GM19328 (cell line): ENCODE measurements around the gene TWIST2.

Experiments used
- ATAC-seq: cut with Tn5 transposase; IDR thresholded peaks from one replicate; pipeline ENCODE4 v1.9.1; 2021; ENCODE audit warnings: mild to moderate bottlenecking, moderate library complexity; ENCODE audit not compliant: unreplicated experiment

The TWIST2 gene

DNA sequence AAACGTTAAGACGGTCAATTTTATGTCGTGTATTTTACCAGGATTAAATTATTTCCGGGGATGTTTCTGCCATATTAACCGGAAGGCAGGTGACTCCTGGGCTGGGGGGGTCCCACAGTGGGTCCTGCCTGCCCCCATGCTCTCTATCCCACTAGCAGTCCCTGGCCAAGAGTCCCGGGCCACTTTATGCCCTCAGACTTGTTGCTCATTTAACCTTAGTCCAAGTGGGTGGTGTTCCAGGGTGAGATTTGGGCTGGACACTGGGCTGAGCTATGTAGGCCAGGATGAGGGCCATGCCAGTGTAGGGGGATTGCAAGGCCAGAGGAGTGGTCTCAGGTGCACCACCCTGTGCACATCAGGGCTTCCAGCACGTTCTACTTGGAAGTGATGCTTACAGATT, 24.1 kb downstream of the TWIST2 start:
- ATAC-seq: no peak

DNA sequence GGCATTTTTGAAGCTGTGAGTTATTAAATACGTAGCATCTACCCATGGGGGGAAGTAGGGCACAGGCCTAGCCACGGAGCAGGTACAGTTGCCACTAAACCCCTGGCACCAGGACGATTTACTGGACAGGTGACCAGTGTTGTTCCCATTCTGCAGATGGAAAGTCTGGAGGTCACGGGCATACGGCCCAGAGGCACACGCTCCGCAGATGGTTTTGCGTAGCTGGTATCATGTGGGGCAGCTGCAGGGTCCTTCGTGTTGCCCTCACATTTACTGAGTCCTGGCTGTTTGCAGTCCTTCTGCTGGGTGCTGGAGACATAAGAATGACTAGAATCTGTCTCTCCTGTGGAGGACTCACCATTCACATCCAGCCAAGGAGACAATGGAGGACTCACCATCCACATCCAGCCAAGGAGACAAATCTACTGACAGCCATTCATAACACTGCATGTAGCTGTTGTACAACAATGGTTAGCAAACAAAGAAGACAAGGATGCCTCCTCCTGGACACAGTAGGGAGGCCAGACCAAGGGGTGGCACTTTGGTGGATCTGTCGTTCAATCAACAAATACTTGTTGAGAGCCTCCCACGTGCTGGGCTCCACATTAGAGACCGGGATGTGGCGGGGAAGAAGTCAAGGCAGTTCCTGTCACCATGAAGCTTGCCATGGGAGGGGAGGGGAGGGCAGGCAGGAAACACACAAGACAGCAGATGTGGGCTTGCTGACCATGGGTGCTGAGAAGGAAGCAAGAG, 24.9 kb downstream of the TWIST2 start:
- no peak for ATAC-seq

DNA sequence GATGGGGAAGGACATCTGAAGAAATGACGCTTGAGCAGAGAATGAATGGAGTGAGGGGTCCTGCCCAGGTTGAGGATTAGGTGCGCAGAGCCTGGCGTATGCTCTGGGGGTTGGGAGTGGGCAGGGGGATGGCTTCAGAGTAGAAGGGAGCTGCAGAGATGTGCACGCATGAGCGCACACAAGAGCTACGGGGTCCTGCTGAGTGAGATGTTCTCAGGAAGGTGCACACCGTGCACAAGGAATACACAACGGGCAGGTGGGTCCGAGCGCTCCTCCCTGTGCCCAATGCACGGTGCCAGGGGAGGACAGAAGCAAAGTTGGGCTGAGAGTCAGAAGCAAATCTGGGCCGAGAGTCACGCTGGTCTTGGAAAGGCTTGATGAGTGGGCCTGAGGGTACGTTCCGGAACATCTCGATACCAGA, 25.5 kb downstream of the TWIST2 start:
- no peak for ATAC-seq

DNA sequence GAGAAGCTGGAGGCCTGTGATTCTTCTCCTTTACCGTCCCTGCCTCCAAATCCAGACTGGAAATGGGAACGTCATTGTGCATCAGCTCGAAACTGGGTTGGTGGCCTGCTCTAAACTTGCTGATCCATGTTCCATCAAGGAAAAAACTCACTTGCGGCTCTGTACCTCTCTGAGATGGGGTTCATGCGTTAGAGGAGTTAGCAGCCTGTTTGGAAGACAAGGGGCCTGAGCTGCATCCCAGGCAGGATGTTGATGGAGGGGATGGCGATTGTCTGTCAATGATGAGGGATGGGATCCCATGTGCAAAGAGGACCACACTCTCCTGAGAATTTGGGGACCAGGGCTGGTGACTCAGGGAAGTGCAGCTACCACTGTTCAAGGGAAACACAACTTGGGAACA, 26.0 kb downstream of the TWIST2 start:
- no peak for ATAC-seq

DNA sequence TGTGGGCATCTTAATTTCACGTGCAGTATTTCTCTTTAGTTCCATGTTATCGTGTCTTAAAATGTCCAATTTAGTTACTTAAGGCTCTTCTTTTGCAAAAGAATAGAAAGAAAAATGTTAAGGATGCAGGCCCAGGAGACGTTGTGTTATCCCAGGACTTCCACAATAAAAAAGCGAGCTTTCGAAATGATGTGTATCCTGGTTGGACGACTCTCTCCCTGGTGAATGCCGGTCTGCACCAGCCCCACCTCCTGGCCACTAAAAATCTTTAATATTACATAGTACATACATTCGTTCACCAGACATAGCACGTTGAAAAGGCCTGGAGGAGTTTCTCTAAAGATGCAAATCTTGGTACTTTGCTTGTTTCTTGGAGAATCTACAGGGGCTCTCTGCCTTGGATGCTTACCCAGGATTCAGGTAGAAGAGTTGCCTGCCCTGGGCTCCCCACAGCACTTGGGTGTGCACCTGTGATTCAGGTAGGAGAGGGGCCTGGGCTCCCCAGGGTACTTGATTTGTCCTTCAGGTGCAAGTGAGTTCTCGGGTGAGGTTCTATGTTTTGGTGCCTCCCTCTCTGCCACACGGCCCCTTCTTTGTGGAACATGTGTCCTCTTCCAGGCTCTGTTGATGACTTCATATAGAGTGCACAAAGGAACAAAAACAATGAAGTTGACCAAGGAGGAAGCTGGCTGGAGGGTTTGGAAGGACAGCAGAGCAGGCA, 26.6 kb downstream of the TWIST2 start:
- no peak for ATAC-seq

DNA sequence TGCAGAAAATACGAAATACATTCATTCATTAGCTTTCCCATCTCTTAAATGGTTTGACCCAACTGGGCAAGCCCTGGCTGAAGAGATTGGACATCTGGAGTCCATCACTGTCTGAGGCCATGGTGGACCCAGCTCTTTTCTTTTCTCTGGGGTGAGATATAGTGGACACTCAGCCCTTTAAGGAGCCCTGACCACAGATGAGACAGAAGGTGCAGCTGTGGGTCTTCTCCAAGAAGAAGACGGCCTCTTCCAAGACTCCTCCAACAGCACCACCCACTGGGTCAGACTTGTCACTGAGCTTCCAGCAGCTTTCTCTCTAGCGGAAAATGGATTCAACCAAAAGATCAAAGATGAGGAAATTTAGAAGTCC, 27.2 kb downstream of the TWIST2 start:
- ATAC-seq: no peak

DNA sequence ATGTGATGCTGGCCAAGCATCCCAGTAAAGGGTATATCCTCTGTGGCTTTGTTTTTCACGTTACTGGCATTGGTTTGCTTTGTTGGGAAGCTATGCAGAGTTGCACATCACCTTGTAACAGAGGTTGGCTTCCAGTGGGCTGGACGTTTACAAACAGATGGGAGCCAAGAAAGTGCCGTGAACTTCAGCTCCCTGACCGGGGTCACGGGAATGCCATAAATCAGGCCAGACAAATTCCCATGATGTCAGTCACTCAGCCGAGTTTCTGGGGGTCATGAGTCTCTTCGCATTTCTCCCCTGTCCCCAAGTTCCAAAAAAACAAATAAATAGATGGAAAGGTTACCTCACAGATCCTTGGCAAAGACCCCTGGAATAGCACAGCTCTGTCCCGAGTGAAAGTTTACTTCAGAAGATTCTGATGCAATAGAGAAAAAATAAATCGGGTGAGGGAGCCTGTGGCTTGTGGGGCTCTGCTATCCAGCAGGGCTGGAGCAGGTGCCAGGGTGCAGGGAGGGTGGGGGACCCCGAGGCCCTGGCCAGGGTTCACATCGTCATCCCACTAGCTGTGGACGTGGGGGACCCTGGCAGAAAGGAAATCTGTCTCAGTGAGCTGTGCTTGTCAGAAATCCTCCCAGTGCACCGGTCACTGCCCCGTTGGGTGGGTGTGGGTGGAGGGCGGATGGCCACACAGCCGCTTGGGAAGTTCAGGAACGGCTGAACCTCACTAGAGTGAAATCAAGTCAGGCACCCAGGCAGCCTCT, 27.8 kb downstream of the TWIST2 start:
- ATAC-seq: no peak

DNA sequence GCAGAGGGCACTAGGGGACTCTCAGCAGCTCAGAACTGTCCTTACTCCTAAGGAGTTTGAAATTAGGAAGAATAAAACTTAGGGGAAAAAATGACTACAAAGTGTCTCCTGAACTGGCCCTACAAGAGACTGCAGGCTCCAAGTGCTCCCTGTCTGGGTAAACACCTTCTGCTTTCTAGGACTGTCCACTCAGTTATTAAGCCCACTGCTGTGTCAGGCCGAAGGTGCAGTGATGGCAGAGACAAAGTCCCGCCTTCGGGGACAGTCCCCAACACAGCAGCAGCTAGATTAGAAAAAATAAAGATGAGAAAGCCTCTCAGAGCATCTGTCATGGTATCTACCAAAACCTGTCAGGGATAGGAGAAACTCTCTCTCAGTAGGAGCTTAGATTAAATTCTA, 28.3 kb downstream of the TWIST2 start:
- no peak for ATAC-seq

DNA sequence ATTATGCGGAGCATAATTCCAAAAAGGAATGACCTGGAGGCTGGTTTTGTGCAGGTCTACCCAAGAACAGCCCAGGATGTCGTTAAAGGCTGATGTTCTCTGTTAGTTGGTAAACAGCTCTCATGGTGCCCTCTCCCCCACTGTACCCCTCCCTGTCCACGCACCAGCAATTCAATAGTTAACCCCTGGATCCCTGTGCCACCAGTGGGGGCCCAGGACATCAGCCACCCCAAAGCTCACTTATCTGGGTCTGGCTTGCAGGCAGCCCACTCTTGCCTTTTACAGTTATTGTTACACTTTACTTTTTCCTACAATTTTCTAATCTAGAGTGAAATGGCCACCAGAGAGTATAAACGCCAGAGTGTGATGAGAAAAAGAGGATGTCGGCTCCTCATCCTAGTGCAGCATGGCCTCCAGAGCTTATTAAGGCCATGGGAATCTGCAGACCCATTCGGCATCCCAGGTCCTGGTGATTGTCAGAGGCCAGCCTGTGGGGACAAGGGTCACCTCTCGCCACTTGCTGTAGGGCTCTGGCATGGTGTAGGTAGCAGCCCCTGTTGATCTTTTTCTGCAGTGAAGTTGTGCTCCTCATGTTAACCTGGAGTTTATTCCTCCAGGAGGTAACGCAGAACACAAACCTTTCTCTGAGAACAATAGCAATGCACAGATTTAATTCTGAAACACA, 30.3 kb downstream of the TWIST2 start:
- no peak for ATAC-seq

DNA sequence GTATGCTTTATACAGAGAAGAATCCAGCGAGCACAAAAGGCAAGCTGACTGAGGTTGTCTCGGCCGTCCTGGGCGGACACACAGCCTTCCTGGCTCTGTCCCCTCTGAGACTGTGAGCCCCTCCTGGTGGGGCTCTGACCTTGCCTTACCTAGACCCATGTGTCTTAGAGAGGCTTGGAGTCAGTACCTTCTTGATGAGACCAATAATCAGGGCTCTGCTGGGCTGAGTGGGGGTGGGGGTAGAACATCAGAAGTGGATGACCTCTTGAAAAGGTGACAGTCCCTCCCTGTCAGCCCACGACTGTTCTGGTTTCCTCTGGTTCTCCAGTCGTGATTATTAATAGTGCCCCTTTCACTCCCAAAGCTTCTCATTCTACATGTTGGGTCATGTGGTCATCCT, 31.2 kb downstream of the TWIST2 start:
- no peak for ATAC-seq

DNA sequence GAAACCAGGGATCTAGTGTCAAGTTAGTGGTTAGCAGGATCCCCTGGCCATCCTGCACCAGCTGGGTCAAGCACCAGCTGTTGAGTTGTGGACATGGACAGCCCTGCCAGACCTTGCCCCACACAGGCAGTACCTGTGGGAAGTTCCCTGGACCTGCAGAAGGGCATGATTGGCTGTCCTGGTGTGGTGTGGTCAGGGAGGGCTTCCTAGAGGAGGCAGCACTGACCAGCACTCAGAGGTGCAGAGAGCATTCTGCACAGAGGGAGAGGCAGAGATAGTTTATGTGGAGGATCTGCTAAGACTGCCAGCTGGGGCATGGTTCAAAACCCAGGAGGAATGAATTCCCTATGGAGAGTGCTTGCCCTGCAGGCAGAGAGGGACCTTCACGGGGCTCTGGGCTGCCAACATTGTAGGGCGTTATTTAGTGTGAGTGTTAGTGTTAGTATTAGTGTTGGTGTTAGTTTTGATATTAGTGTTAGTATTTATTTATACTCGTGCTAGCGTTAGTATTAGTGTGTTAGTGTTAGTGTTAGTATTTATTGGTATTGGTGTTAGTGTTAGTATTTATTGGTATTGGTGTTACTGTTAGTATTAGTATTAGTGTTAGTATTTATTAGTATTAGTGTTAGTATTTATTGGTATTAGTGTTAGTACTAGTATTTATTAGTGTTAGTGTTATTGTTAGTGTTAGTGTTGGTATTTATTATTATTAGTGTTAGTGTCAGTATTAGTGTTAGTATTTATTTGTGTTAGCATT, 31.9 kb downstream of the TWIST2 start:
- no peak for ATAC-seq

DNA sequence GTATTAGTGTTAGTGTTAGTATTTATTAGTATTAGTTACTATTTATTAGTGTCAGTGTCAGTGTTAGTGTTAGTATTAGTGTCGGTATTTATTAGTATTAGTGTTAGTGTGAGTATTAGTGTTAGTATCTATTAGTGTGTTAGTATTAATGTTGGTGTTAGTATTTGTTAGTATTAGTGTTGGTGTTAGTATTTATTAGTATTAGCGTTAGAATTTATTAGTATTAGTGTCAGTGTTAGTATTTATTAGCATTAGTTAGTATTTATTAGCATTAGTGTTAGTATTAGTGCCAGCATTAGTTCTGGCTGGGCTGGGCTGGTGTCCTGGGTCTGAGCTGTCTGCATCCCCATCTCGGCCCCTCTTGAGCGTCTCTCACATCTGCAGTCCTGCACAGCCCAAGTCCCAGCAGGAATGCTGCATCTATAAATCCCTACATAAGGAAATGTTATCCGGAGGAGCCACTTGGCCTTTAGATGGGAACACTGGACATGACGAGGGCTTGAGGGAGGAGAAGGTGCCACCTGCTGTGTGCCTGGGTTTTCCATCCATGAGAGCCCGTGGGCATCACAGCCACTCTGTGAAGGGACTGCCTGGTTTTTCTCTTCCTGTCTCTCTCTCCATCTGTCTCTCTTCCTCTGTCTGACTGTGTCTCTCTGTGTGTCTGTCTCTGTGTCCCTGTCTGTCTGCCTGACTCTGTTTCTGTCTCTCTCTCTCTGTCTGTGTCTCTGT, 33.6 kb downstream of the TWIST2 start:
- no peak for ATAC-seq

DNA sequence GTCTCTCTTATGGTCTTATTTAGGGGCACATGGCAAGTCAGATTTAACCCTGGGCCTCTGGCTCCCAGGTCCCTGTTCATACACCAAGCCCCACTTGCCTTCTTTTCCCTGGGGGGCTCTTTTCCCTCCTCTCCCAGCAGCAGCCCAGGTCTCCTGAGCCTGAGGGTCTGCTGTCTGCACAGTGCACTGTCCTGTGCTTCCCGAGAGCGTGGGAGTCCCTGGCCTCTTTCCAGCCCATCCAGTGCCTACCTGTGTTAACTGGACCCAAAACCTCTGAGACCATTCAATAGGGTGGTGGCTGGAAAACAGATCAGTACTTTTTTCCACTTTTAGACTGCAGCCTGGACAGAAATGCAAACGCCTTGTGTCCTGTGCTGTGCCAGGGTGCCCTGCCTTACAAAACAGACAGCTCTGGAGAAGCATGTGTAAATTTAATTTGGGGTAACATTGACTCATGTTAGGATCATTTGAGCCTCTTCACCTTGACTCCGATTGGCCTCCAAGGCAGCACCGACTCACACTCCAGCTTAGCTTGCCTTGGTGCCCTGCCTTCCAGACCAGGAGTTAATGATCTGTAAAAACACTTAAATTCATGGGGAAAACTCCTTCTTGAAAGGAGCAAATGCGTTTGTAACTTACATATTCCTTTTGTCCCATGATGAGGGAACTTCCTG, 34.3 kb downstream of the TWIST2 start:
- ATAC-seq: no peak

DNA sequence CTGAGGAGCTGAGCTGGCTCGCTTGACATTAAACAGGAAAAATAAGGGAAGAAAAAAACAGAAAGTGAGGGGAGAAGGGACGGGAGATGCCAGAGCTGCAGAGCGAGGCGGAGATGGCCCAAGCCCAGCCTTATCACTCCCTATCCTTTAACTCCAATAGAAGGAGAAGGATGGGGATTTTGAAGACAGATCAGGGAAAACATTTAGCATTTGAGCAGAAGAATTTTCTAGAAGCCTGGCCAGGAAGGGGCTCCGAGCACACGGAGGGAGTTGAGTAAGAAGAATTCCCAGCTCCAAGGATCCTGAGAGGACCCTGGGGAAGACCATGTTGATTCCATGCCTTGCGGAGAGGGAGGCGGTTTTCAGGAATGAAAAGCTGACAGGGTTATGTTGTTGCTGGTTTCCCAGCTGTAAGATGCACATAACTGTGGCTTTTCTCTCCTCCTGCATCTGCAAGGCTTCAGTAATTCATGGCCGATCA, 35.6 kb downstream of the TWIST2 start:
- no peak for ATAC-seq

DNA sequence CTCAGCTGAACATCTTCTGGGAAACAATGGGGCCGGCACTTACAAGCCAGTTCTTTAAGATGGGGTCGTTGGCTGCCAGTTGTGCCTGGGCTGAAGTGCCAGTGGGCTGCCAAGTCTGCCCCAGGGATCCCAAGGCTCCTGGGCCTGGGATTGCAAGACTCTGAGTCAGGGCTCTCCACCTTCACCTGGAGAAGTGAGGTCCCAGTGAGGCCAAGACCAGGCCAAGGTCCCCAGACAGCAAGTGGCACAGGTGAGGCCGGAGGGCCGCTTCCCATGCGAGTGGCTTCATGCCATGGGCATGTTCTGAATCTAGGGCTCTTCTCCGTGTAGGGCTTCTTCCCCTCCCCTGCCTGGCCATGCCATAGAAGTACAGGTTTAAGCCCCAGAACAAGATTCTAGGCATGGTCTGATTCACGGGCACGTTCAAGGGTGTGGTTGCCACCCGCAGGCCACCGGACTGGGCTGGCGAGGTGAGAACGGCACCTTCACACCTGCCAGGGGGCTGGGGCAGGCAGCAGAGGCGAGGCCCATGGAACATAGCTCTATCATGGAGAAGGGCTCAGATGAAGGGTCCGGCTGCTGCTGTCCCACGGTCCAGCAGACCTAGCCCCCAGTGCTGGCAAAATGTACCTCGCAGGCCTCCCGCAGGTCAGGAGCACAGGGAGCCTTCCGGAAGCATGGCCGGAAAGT, 36.4 kb downstream of the TWIST2 start:
- ATAC-seq: no peak

DNA sequence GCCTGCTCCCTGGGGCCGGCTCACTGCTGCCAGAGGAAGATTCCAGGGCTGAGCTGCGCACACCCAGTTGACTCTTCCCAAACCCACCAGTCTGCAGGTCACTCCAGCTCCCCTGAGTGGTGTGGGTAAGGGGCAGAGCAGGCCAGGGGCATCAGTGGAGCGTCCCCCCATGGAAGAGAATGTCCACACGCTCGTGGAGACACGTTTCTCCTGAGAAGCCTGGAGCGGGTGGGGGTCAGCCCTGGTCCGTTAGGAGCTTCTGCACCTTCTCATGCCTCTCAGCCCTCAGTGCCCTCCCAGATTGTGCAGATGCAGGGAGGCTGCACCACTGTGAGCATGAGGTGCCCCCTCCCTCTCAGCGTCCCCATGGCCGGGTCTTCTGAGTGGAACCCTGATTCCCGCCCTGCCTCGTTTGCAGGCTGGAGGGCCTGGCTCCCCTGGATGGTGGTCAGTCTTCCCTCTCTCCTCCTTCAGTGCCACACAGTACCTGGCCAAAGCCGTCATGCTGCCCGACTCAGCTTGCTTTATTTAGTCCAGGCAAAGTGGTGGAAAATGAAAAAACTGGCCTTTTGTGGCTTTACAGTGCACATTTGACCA, 37.0 kb downstream of the TWIST2 start:
- no peak for ATAC-seq

DNA sequence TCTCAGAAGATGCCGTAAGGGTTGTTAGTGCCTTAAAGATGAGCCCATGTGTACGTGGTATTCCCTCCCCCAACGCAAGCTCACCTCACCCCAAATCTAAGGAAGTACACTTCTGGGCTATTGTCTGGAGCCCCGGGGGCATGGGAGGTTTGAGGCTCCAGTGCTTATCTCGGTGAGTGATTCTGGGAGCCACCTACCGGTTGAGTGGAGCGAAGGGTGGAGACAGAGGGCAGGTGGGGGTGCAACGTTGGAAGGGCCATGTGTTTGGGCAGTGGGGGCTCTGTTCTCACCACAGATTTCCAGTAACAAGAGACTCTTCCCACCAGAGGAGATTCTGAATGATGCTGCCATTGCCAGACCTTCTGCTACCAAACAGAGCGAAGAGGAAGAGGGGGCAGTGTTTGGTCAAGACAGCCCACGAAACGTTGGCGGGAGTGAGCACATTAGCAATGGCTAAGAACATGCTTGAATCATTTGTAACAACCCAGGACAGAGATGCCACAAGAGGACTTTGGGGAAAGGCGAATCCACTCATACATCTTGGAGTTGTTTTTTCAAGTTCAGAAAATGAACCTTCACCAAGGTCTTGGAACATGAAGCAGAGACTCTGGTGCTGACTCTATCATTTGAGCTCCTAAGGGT, 38.7 kb downstream of the TWIST2 start:
- no peak for ATAC-seq

DNA sequence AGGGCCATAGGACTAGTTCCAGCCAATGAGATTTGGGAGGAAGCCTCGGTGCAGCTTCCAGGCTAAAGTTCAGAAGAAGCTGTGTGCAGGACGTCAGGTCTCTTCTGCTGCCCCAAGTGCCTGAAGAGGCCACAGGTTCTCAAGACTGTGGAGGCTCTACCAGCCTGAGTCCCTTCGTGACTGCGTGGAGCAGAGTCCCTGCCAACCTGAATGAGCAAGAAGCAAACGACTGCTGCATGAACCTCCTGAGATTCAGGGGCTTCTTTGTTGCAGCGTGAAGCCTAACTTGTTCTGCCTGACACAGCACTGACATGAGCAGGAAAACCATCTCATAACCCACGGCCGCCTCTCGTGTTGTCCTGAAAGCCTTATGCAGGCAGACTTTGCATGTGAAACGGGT, 39.7 kb downstream of the TWIST2 start:
- no peak for ATAC-seq
